ENCODE results near the gene EPHB2. TPM values are rescaled to one million over a fixed set of nuclear protein-coding genes. Genes with fewer than 3 reads are reported as not detected.

EPHB2 gene
- total RNA-seq, 2 donors from 2014 or later = 34.0 to 50.7 TPM

DNA sequence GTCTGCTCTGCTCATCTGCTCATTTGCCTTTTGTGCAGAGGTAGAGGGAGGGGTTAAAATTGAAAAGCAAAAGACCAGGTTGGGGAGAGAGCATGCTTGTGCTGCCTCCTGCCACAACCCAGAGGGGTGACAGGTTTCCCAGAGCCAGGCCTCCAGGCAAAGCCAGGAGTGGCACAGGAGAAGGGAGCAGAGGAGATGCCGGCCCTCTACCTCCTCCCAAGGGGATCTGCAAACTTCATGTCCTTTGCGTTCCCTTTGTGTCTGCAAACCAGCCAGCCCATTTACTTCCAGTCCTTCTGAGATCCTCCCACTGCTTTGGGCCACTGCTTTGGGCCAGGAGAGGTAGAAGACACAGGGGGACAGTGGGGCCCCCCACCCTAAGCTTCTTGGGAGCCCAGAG lies 67.8 kb downstream of the EPHB2 start:
- Histone ChIP-seq H3K4me1 (ENCODE audit: control insufficient read depth, insufficient read depth, low read length) (no peaks in the 10 kb centered on the region), H3K9me3 (ENCODE audit: control insufficient read depth, low read length) (no peaks in the 10 kb centered on the region), H3K36me3 (ENCODE audit: control insufficient read depth, insufficient read depth, low read length) (no peaks in the 10 kb centered on the region), H3K4me3 (ENCODE audit: low read length) (no peak overlapping the region), H3K9ac (ENCODE audit: extremely low read depth, low read length, poor library complexity, severe bottlenecking) (no peak overlapping the region), H3K27me3 (ENCODE audit: control insufficient read depth, insufficient read depth, low read length, poor library complexity, severe bottlenecking) (no peaks in the 10 kb centered on the region), H3K27ac (ENCODE audit: low read depth, low read length) (peak overlapping the region; percentile 48)
- TF ChIP-seq, protein P1, sequence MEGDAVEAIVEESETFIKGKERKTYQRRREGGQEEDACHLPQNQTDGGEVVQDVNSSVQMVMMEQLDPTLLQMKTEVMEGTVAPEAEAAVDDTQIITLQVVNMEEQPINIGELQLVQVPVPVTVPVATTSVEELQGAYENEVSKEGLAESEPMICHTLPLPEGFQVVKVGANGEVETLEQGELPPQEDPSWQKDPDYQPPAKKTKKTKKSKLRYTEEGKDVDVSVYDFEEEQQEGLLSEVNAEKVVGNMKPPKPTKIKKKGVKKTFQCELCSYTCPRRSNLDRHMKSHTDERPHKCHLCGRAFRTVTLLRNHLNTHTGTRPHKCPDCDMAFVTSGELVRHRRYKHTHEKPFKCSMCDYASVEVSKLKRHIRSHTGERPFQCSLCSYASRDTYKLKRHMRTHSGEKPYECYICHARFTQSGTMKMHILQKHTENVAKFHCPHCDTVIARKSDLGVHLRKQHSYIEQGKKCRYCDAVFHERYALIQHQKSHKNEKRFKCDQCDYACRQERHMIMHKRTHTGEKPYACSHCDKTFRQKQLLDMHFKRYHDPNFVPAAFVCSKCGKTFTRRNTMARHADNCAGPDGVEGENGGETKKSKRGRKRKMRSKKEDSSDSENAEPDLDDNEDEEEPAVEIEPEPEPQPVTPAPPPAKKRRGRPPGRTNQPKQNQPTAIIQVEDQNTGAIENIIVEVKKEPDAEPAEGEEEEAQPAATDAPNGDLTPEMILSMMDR (conservative IDR thresholded peaks at IDR 0.05) = no peak
- 85% methylated on average over 2 of the region's 2 CpGs; no CpG with 5 or more reads in 1 of the 2 experiments for WGBS, 2 experiments (ENCODE audit: insufficient coverage in 1 of 2, insufficient read length in 1 of 2)
- Mint-ChIP-seq H3K27ac (no peak overlapping the region), H3K4me1 (peaks cover 10% of the 10 kb centered on the region), H3K36me3 (ENCODE audit: low read depth) (no peaks in the 10 kb centered on the region), H3K9me3 (no peaks in the 10 kb centered on the region), H3K27me3 (ENCODE audit: insufficient read depth) (peaks cover 10% of the 10 kb centered on the region), H3K4me3 (no peak overlapping the region)
- DNase-seq = no peak

DNA sequence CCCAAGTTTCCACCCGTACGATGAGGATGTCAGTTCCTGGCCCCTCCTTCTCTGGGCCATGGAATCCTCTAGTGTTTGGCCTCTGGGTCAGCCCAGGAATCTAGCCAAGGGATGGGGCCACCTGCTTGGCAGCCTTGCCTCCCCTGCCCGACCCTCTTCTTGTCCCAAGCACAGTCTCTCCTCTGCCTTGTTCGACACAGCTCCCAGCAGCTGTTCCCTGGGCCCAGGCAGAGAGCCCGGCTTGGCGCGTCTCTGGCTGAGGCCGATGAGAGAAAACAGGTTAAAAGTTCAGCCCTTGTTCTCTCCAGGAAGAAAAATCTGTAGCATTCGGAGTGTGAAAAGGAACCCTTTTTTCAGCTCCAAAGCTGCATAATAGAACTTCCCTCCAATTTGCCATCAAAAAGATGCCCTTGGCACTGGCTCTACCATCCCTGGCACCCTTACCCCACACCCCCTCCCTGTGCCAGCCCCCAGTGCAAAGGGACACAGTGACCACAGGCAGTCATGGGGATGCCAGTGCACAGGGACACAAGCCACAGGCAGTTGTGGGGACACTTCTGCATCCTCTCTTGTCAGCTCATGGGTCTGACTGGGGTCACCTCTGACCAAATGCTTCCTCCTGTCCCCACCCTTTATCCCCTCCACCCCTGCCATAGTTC lies 68.4 kb downstream of the EPHB2 start:
- Mint-ChIP-seq H3K4me1 (peaks cover 9% of the 10 kb centered on the region), H3K9me3 (no peaks in the 10 kb centered on the region), H3K36me3 (ENCODE audit: low read depth) (no peaks in the 10 kb centered on the region), H3K27ac (no peak overlapping the region), H3K27me3 (ENCODE audit: insufficient read depth) (peaks cover 6% of the 10 kb centered on the region), H3K4me3 (no peak overlapping the region)
- no peak for DNase-seq
- Histone ChIP-seq H3K9ac (ENCODE audit: extremely low read depth, low read length, poor library complexity, severe bottlenecking) (no peak overlapping the region), H3K27me3 (ENCODE audit: control insufficient read depth, insufficient read depth, low read length, poor library complexity, severe bottlenecking) (no peaks in the 10 kb centered on the region), H3K27ac (ENCODE audit: low read depth, low read length) (peak overlapping the region; percentile 48), H3K4me1 (ENCODE audit: control insufficient read depth, insufficient read depth, low read length) (no peaks in the 10 kb centered on the region), H3K4me3 (ENCODE audit: low read length) (no peak overlapping the region), H3K9me3 (ENCODE audit: control insufficient read depth, low read length) (no peaks in the 10 kb centered on the region), H3K36me3 (ENCODE audit: control insufficient read depth, insufficient read depth, low read length) (no peaks in the 10 kb centered on the region)
- TF ChIP-seq, protein P1 (conservative IDR thresholded peaks at IDR 0.05) = no peak
- 80 to 85% methylated on average over 7 to 9 of the region's 9 CpGs for WGBS, 2 experiments (ENCODE audit: insufficient coverage in 1 of 2, insufficient read length in 1 of 2)

DNA sequence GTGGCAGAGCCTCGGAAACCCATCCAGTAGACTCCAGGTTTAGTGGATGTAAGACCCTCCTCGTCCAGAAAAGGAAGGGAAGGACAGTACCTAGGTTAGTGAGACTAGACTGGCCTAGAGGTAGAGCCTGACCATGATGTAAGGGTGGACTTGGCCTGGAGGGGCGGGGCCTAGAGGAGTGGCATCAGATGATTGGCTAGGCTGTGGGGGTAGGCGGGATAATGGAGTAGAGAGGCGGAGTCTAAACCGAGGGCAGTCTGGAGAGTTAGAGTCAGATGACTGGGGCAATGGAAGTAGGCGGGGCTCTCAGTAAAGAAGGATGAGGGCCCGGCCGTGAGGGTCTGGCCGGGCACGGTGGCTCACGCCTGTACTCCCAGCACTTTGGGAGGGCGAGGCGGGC lies 70.1 kb downstream of the EPHB2 start:
- Histone ChIP-seq H3K27ac (ENCODE audit: low read depth, low read length) (no peak overlapping the region), H3K9ac (ENCODE audit: extremely low read depth, low read length, poor library complexity, severe bottlenecking) (no peak overlapping the region), H3K4me1 (ENCODE audit: control insufficient read depth, insufficient read depth, low read length) (no peaks in the 10 kb centered on the region), H3K9me3 (ENCODE audit: control insufficient read depth, low read length) (no peaks in the 10 kb centered on the region), H3K27me3 (ENCODE audit: control insufficient read depth, insufficient read depth, low read length, poor library complexity, severe bottlenecking) (no peaks in the 10 kb centered on the region), H3K4me3 (ENCODE audit: low read length) (no peak overlapping the region), H3K36me3 (ENCODE audit: control insufficient read depth, insufficient read depth, low read length) (no peaks in the 10 kb centered on the region)
- peaks cover 7% of the 10 kb centered on the region for H3K36me3 Mint-ChIP-seq (ENCODE audit: low read depth)
- H3K27ac Mint-ChIP-seq = no peak overlapping the region
- H3K4me1 Mint-ChIP-seq = peaks cover 7% of the 10 kb centered on the region
- peaks cover 5% of the 10 kb centered on the region for H3K27me3 Mint-ChIP-seq (ENCODE audit: insufficient read depth)
- peak; percentile 95 for DNase-seq
- H3K4me3 Mint-ChIP-seq = no peak overlapping the region
- TF ChIP-seq, protein P1 (conservative IDR thresholded peaks at IDR 0.05) = no peak
- H3K9me3 Mint-ChIP-seq = no peaks in the 10 kb centered on the region
- 88 to 89% methylated on average over 12 to 14 of the region's 14 CpGs for WGBS, 2 experiments (ENCODE audit: insufficient coverage in 1 of 2, insufficient read length in 1 of 2)
